ENCODE results near the gene ILKAP. TPM values are rescaled to one million over a fixed set of nuclear protein-coding genes. Genes with fewer than 3 reads are reported as not detected.

ILKAP gene
- total RNA-seq, 1 experiment from 2014 or later = 31.6 TPM

- no peak for TF ChIP-seq CTCF (IDR thresholded peaks at IDR 0.05; ENCODE audit: insufficient read depth in 1 of 2, low read depth in 1 of 2, low read length in 1 of 2, severe bottlenecking in 1 of 2, unreplicated experiment in 1 of 2)
- BruUV-seq (replicated peaks) = no TSS peak
- Mint-ChIP-seq H3K9me3 (ENCODE audit: unreplicated experiment) (no peaks in the 10 kb centered on the region), H3K4me1 (ENCODE audit: low read depth, unreplicated experiment) (no peaks in the 10 kb centered on the region), H3K27me3 (ENCODE audit: insufficient read depth, unreplicated experiment) (no peaks in the 10 kb centered on the region), H3K4me3 (ENCODE audit: unreplicated experiment) (no peak overlapping the region), H3K36me3 (ENCODE audit: insufficient read depth, unreplicated experiment) (no peaks in the 10 kb centered on the region), H3K27ac (ENCODE audit: unreplicated experiment) (no peak overlapping the region)
- Histone ChIP-seq H3K9me3 (no peaks in the 10 kb centered on the region), H3K27me3 (replicated peaks; ENCODE audit: control insufficient read depth, insufficient read depth, low read length) (no peaks in the 10 kb centered on the region), H3K4me1 (no peaks in the 10 kb centered on the region), H3K4me3 (ENCODE audit: low read depth, low read length) (no peak overlapping the region), H3K36me3 (ENCODE audit: control insufficient read depth, insufficient read depth, low read length) (no peaks in the 10 kb centered on the region)
- ChIA-PET CTCF (interaction anchor here (0.5 to 1.6 kb wide), 2 partner anchors 102 to 421 kb away, joined by 5 to 6 read pairs; no protein-coding TSS in a partner anchor), POLR2A (no interaction called here)
- intact Hi-C loops (cut with micrococcal nuclease; ENCODE audit: unreplicated experiment) = loop anchor here (2.0 kb wide), 1 partner anchor 101 kb away; no protein-coding TSS in a partner anchor
- DNase-seq = no peak
These were observed 42.0 kb downstream of the ILKAP start for GRCh38 chr2:238161291-238162051.

GRCh38 chr2:238160206-238161129 is 43.0 kb downstream of the ILKAP start:
- Mint-ChIP-seq H3K36me3 (ENCODE audit: insufficient read depth, unreplicated experiment) (no peaks in the 10 kb centered on the region), H3K4me1 (ENCODE audit: low read depth, unreplicated experiment) (no peaks in the 10 kb centered on the region), H3K4me3 (ENCODE audit: unreplicated experiment) (no peak overlapping the region), H3K27me3 (ENCODE audit: insufficient read depth, unreplicated experiment) (no peaks in the 10 kb centered on the region), H3K27ac (ENCODE audit: unreplicated experiment) (no peak overlapping the region), H3K9me3 (ENCODE audit: unreplicated experiment) (no peaks in the 10 kb centered on the region)
- H3K4me3 ChIP-seq (ENCODE audit: low read depth, low read length) = no peak overlapping the region
- CTCF ChIA-PET = interaction anchor here (0.5 to 1.6 kb wide), 2 partner anchors 103 to 420 kb away, joined by 5 to 6 read pairs; no protein-coding TSS in a partner anchor
- peak in 1 of 2 experiments; percentile 16 for DNase-seq
- POLR2A ChIA-PET = no interaction called here
- H3K27me3 ChIP-seq (replicated peaks; ENCODE audit: control insufficient read depth, insufficient read depth, low read length) = no peaks in the 10 kb centered on the region
- H3K36me3 ChIP-seq (ENCODE audit: control insufficient read depth, insufficient read depth, low read length) = no peaks in the 10 kb centered on the region
- peak; percentile 3 to 19 for TF ChIP-seq CTCF (IDR thresholded peaks at IDR 0.05; ENCODE audit: insufficient read depth in 1 of 2, low read depth in 1 of 2, low read length in 1 of 2, severe bottlenecking in 1 of 2, unreplicated experiment in 1 of 2)
- no peaks in the 10 kb centered on the region for H3K9me3 ChIP-seq
- intact Hi-C loops (cut with micrococcal nuclease; ENCODE audit: unreplicated experiment) = loop anchor here (2.0 kb wide), 1 partner anchor 102 kb away; no protein-coding TSS in a partner anchor
- no TSS peak for BruUV-seq (replicated peaks)
- no peaks in the 10 kb centered on the region for H3K4me1 ChIP-seq

DNA sequence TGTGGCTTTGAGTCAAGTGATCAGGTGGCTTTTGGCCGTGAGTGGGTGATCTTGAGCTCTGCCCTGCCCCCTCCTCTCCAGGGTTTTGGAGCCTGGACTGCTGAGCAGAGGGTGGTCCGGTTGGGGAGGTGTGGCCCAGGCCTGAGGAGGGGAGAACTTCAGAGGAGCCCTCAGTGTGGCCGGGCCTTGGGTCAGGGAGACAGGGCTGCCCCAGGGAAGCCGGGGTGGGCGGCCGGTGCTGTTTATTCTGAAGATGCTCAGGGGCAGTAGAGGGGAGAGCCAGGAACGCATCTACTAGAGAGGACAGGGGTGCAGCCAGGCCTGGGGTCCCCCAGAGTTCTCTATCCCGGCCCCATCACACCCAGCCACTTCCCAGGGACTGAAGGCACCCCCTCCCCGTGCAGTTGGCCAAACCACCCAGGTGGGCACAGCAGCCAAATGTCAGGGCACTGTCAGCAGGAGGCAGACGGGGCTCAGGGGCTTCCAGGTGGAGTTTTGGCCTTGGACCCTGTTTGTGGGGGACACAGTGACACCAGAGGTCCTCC is 43.8 kb downstream of the ILKAP start:
- no peak for DNase-seq
- Mint-ChIP-seq H3K27ac (ENCODE audit: unreplicated experiment) (no peak overlapping the region), H3K4me3 (ENCODE audit: unreplicated experiment) (peak overlapping the region; percentile 64), H3K36me3 (ENCODE audit: insufficient read depth, unreplicated experiment) (no peaks in the 10 kb centered on the region), H3K27me3 (ENCODE audit: insufficient read depth, unreplicated experiment) (no peaks in the 10 kb centered on the region), H3K4me1 (ENCODE audit: low read depth, unreplicated experiment) (no peaks in the 10 kb centered on the region), H3K9me3 (ENCODE audit: unreplicated experiment) (no peaks in the 10 kb centered on the region)
- CTCF ChIA-PET = interaction anchor here (1.6 kb wide), 1 partner anchor 103 kb away, joined by 6 read pairs; no protein-coding TSS in a partner anchor
- POLR2A ChIA-PET = no interaction called here
- Histone ChIP-seq H3K4me1 (no peaks in the 10 kb centered on the region), H3K4me3 (ENCODE audit: low read depth, low read length) (peak overlapping the region; percentile 29), H3K9me3 (no peaks in the 10 kb centered on the region), H3K36me3 (ENCODE audit: control insufficient read depth, insufficient read depth, low read length) (no peaks in the 10 kb centered on the region), H3K27me3 (replicated peaks; ENCODE audit: control insufficient read depth, insufficient read depth, low read length) (no peaks in the 10 kb centered on the region)
- TSS peak; percentile 59 for BruUV-seq (replicated peaks)
- intact Hi-C loops (cut with micrococcal nuclease; ENCODE audit: unreplicated experiment) = loop anchor here (2.0 to 10.0 kb wide), 2 partner anchors 103 to 305 kb away; partner anchors contain the start of gene RAMP1
- TF ChIP-seq CTCF (IDR thresholded peaks at IDR 0.05; ENCODE audit: insufficient read depth in 1 of 2, low read depth in 1 of 2, low read length in 1 of 2, severe bottlenecking in 1 of 2, unreplicated experiment in 1 of 2) = no peak
